MM.1S (cell line): Measurements from ENCODE around the gene SLC39A7.

ENCODE experiments used
- EZH2 ChIP-seq: fragments of 300-600 bp; sonication (generic); optimal IDR thresholded peaks from 2 replicates; pipeline ENCODE3; 2017; ENCODE audit warnings: low read depth, mild to moderate bottlenecking, antibody characterized with exemption, low read length, mixed read lengths
- EZH2phosphoT487 ChIP-seq: fragments of 300-600 bp; sonication (generic); IDR thresholded peaks from 2 replicates; pipeline ENCODE4 v1.6.1; 2018; ENCODE audit warnings: antibody characterized with exemption, low read length
- TF ChIP-seq, protein P1 (sequence below): fragments of 300-600 bp; sonication (generic); IDR thresholded peaks from 2 replicates; pipeline ENCODE4 v1.5.1; 2016; ENCODE audit warnings: antibody characterized with exemption, low read length, mixed read lengths

DNA sequence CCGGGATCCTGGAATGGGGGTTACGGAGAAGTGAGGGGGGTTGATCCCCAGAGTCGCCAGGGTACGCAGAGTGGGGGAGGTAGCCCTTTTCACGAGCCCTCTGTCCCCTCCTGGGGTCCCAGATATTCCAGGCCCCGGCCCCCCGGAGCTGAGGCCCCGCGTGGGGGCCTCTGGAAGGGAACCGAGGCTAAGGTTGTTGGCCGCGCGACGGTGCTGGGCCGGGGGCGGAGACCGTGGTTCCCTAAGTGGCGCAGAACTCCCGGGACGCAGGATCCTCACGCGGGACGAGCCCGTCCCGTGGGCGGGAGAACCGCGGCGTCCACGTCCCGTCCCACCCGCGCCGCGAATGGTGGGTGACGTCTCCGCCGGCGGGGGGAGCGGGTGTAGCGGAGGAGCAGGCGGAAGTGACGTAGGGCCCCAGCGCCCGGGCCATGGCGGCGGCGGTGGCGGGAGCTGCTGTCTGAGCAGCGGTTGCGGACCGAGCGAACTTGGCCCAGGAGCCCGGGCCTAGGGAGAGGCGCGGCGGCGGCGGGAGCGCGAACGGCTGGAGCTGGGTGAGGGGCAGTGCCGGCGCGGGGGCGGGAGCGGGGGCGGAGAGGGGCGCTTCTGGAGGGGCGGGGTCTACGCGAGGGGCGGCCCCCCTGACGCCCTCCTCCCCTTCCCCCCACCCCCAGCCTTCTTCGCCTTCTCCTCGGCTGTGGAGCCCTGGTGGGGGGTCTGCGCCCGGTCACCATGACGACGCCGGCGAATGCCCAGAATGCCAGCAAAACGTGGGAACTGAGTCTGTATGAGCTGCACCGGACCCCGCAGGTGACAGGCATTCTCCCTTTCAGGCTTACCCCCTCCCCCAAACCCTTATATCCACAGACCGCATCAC lies 7.7 kb downstream of the SLC39A7 start, which contains the start of gene RING1:
- TF ChIP-seq EZH2 (no peak), EZH2phosphoT487 (no peak)
- TF ChIP-seq, protein P1, sequence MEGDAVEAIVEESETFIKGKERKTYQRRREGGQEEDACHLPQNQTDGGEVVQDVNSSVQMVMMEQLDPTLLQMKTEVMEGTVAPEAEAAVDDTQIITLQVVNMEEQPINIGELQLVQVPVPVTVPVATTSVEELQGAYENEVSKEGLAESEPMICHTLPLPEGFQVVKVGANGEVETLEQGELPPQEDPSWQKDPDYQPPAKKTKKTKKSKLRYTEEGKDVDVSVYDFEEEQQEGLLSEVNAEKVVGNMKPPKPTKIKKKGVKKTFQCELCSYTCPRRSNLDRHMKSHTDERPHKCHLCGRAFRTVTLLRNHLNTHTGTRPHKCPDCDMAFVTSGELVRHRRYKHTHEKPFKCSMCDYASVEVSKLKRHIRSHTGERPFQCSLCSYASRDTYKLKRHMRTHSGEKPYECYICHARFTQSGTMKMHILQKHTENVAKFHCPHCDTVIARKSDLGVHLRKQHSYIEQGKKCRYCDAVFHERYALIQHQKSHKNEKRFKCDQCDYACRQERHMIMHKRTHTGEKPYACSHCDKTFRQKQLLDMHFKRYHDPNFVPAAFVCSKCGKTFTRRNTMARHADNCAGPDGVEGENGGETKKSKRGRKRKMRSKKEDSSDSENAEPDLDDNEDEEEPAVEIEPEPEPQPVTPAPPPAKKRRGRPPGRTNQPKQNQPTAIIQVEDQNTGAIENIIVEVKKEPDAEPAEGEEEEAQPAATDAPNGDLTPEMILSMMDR: no peak
